NCI-H774 (cell line): ENCODE results near the gene MRPL9.
"Not testable (repeated sequence)": the region's sequence is repeated elsewhere in the genome, so short reads cannot be mapped to it uniquely, and the experiment has no call there.

ENCODE experiments used
- DNase-seq: peaks from one replicate; lab custom pipeline; 2025; lab: John Stamatoyannopoulos, UW

The MRPL9 gene

GRCh38 chr1:151783796-151784195, 20.5 kb upstream of the MRPL9 start:
- no peak for DNase-seq

GRCh38 chr1:151782741-151783140, 19.4 kb upstream of the MRPL9 start:
- no peak for DNase-seq

- DNase-seq: not testable (repeated sequence)
Measured at GRCh38 chr1:151782026-151782425, 18.7 kb upstream of the MRPL9 start.

GRCh38 chr1:151780736-151781135, 17.4 kb upstream of the MRPL9 start:
- DNase-seq: not testable (repeated sequence)

GRCh38 chr1:151779852-151780251, 16.6 kb upstream of the MRPL9 start:
- DNase-seq: no peak

GRCh38 chr1:151777317-151777716, 14.0 kb upstream of the MRPL9 start:
- no peak for DNase-seq

GRCh38 chr1:151776665-151777062, 13.4 kb upstream of the MRPL9 start:
- DNase-seq: no peak

GRCh38 chr1:151775894-151776664, 12.8 kb upstream of the MRPL9 start:
- DNase-seq: no peak

- DNase-seq: no peak
Measured at GRCh38 chr1:151774256-151774922, 11.1 kb upstream of the MRPL9 start.

- no peak for DNase-seq
Measured at GRCh38 chr1:151773702-151774101, 10.4 kb upstream of the MRPL9 start.

- not testable (repeated sequence) for DNase-seq
Measured at GRCh38 chr1:151769270-151769669, 6.0 kb upstream of the MRPL9 start.

- not testable (repeated sequence) for DNase-seq
Measured at GRCh38 chr1:151768351-151769066, 5.2 kb upstream of the MRPL9 start.

GRCh38 chr1:151763990-151764389, 694 bp upstream of the MRPL9 start:
- no peak for DNase-seq

GRCh38 chr1:151760597-151761385, 2.5 kb downstream of the MRPL9 start:
- DNase-seq: no peak

GRCh38 chr1:151759241-151759640, 4.1 kb downstream of the MRPL9 start:
- no peak for DNase-seq

- DNase-seq: no peak
Measured at GRCh38 chr1:151756291-151756690, 7.0 kb downstream of the MRPL9 start.

GRCh38 chr1:151741516-151741915, 21.8 kb downstream of the MRPL9 start:
- DNase-seq: no peak

GRCh38 chr1:151739590-151740355, 23.5 kb downstream of the MRPL9 start:
- DNase-seq: no peak

- no peak for DNase-seq
Measured at GRCh38 chr1:151737479-151737878, 25.8 kb downstream of the MRPL9 start.

- DNase-seq: no peak
Measured at GRCh38 chr1:151737026-151737425, 26.3 kb downstream of the MRPL9 start.

- not testable (repeated sequence) for DNase-seq
Measured at GRCh38 chr1:151733995-151734394, 29.3 kb downstream of the MRPL9 start.
